MM.1S (cell line): ENCODE measurements around the gene RFXAP.

Source experiments
- DNase-seq: peaks from one replicate; pipeline ENCODE4 v3.0.0-alpha.2; 2015
- H2AFZ ChIP-seq: fragments of 300-600 bp; sonication (generic); 2 replicates; pipeline ENCODE4 v1.6.0; 2016; ENCODE audit warnings: antibody characterized with exemption, low read length
- H3F3A ChIP-seq: fragments of 300-600 bp; sonication (generic); 2 replicates; pipeline ENCODE4 v1.6.1; 2016; ENCODE audit warnings: mild to moderate bottlenecking, antibody characterized with exemption, low read length, moderate library complexity, mixed read lengths; ENCODE audit not compliant: insufficient read depth
- H3K27ac ChIP-seq: fragments of 300-600 bp; sonication (generic); 2 replicates; pipeline ENCODE4 v1.5.1; 2016; ENCODE audit warnings: mild to moderate bottlenecking, low read length
- H3K27me3 ChIP-seq: fragments of 300-600 bp; sonication (generic); replicated peaks from 2 replicates; pipeline ENCODE4 v1.6.0; 2016; ENCODE audit warnings: low read length; ENCODE audit not compliant: insufficient read depth
- H3K36me3 ChIP-seq: fragments of 300-600 bp; sonication (generic); replicated peaks from 2 replicates; pipeline ENCODE4 v1.6.1; 2016; ENCODE audit warnings: mild to moderate bottlenecking, low read length, mixed read lengths; ENCODE audit not compliant: insufficient read depth
- H3K4me1 ChIP-seq: fragments of 300-600 bp; sonication (generic); 2 replicates; pipeline ENCODE4 v1.6.1; 2016; ENCODE audit warnings: low read length, mixed read lengths
- H3K4me2 ChIP-seq: fragments of 300-600 bp; sonication (generic); 2 replicates; pipeline ENCODE4 v1.6.0; 2016; ENCODE audit warnings: low read depth, low read length
- H3K4me3 ChIP-seq: fragments of 300-600 bp; sonication (generic); 2 replicates; pipeline ENCODE4 v1.5.1; 2016; ENCODE audit warnings: low read length, mixed read lengths
- H3K79me2 ChIP-seq: fragments of 300-600 bp; sonication (generic); 2 replicates; pipeline ENCODE4 v1.6.1; 2016; ENCODE audit warnings: mixed run types, low read length, mixed read lengths
- H3K9ac ChIP-seq: fragments of 300-600 bp; sonication (generic); 2 replicates; pipeline ENCODE4 v1.6.1; 2016; ENCODE audit warnings: low read length, mixed read lengths
- H3K9me2 ChIP-seq: fragments of 300-600 bp; sonication (generic); replicated peaks from 2 replicates; pipeline ENCODE4 v1.6.1; 2016; ENCODE audit warnings: mild to moderate bottlenecking, low read length, mixed read lengths; ENCODE audit not compliant: insufficient read depth
- H3K9me3 ChIP-seq: fragments of 300-600 bp; sonication (generic); replicated peaks from 2 replicates; pipeline ENCODE4 v1.6.1; 2016; ENCODE audit warnings: mild to moderate bottlenecking, low read length, mixed read lengths; ENCODE audit not compliant: insufficient read depth
- H4K20me1 ChIP-seq: fragments of 300-600 bp; sonication (generic); 2 replicates; pipeline ENCODE4 v1.6.1; 2016; ENCODE audit warnings: mild to moderate bottlenecking, low read length, moderate library complexity, mixed read lengths; ENCODE audit not compliant: insufficient read depth
- CTCF ChIP-seq: fragments of 300-600 bp; sonication (generic); IDR thresholded peaks from 2 replicates; pipeline ENCODE4 v1.5.1; 2016; ENCODE audit warnings: antibody characterized with exemption, low read length, mixed read lengths
- EZH2 ChIP-seq: fragments of 300-600 bp; sonication (generic); optimal IDR thresholded peaks from 2 replicates; pipeline ENCODE3; 2017; ENCODE audit warnings: low read depth, mild to moderate bottlenecking, antibody characterized with exemption, low read length, mixed read lengths
- EZH2phosphoT487 ChIP-seq: fragments of 300-600 bp; sonication (generic); IDR thresholded peaks from 2 replicates; pipeline ENCODE4 v1.6.1; 2018; ENCODE audit warnings: antibody characterized with exemption, low read length

RFXAP gene

GRCh38 chr13:36831291-36831690 is 12.3 kb downstream of the RFXAP start:
- no peak for DNase-seq
- H3K4me3 ChIP-seq = no peak overlapping the region
- H4K20me1 ChIP-seq = no peaks in the 10 kb centered on the region
- H3K36me3 ChIP-seq = no peaks in the 10 kb centered on the region
- no peak for TF ChIP-seq EZH2
- no peak for TF ChIP-seq CTCF
- TF ChIP-seq EZH2phosphoT487 = no peak
- H3K27me3 ChIP-seq = no peaks in the 10 kb centered on the region
- H3K4me2 ChIP-seq = no peak overlapping the region
- no peaks in the 10 kb centered on the region for H3K9me3 ChIP-seq
- H3K27ac ChIP-seq = no peak overlapping the region
- H3K79me2 ChIP-seq = no peaks in the 10 kb centered on the region
- H2AFZ ChIP-seq = no peak overlapping the region
- H3K9ac ChIP-seq = no peak overlapping the region
- no peaks in the 10 kb centered on the region for H3K9me2 ChIP-seq
- no peaks in the 10 kb centered on the region for H3F3A ChIP-seq
- no peaks in the 10 kb centered on the region for H3K4me1 ChIP-seq

- Histone ChIP-seq H3K9me3 (no peaks in the 10 kb centered on the region), H3K9me2 (no peaks in the 10 kb centered on the region), H3K79me2 (no peaks in the 10 kb centered on the region), H3K9ac (no peak overlapping the region), H2AFZ (no peak overlapping the region), H3K36me3 (no peaks in the 10 kb centered on the region), H3F3A (no peaks in the 10 kb centered on the region), H3K4me1 (no peaks in the 10 kb centered on the region), H3K27ac (no peak overlapping the region), H3K4me3 (no peak overlapping the region), H3K27me3 (no peaks in the 10 kb centered on the region), H4K20me1 (no peaks in the 10 kb centered on the region), H3K4me2 (no peak overlapping the region)
- TF ChIP-seq CTCF = no peak
- no peak for DNase-seq
Measured at GRCh38 chr13:36834299-36834698, 15.3 kb downstream of the RFXAP start.

- H3K27me3 ChIP-seq = no peaks in the 10 kb centered on the region
- no peak for TF ChIP-seq CTCF
- no peak for TF ChIP-seq EZH2
- no peak for TF ChIP-seq EZH2phosphoT487
- H4K20me1 ChIP-seq = no peaks in the 10 kb centered on the region
- no peak overlapping the region for H2AFZ ChIP-seq
- no peak overlapping the region for H3K4me2 ChIP-seq
- no peaks in the 10 kb centered on the region for H3K4me1 ChIP-seq
- H3K36me3 ChIP-seq = no peaks in the 10 kb centered on the region
- no peaks in the 10 kb centered on the region for H3K79me2 ChIP-seq
- no peaks in the 10 kb centered on the region for H3K9me3 ChIP-seq
- H3F3A ChIP-seq = no peaks in the 10 kb centered on the region
- no peak overlapping the region for H3K4me3 ChIP-seq
- H3K9me2 ChIP-seq = no peaks in the 10 kb centered on the region
- no peak overlapping the region for H3K27ac ChIP-seq
- H3K9ac ChIP-seq = no peak overlapping the region
- no peak for DNase-seq
Measured at GRCh38 chr13:36837354-36838092, 18.5 kb downstream of the RFXAP start.
